Choroid plexus epithelial cell (primary cell): Measurements from ENCODE around the gene RSRC1.

Experiments used
- DNase-seq: peaks from one replicate; pipeline ENCODE4 v3.0.0-alpha.2; 2010; ENCODE audit warnings: low read depth
- H3K4me3 ChIP-seq: 2 replicates; pipeline ENCODE4 v1.5.1; 2011; ENCODE audit warnings: low read depth, mild to moderate bottlenecking, control low read depth, low read length, moderate library complexity
- CTCF ChIP-seq: conservative IDR thresholded peaks from 2 replicates; pipeline ENCODE4 v1.5.1; 2011; ENCODE audit warnings: low read depth, mild to moderate bottlenecking, control low read depth, inconsistent platforms, low read length, moderate library complexity

Gene RSRC1

DNA sequence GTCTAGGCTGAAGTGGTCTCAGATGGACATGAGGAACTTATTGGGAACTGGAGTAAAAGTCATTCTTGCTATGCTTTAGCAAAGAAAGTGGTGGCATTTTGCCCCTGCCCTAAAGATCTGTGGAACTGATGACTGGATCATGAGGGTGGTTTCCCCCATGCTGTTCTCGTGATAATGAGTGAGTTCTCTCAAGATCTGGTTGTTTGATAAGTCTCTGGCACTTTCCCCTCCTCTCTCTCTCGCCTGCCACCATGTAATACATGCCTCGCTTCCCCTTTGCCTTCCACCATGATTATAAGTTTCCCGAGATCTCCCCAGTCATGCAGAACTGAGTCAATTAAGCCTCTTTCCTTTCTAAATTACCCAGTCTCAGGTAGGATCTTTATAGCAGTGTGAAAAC lies 449.6 kb downstream of the RSRC1 start:
- no peak for DNase-seq
- no peak overlapping the region for H3K4me3 ChIP-seq
- no peak for TF ChIP-seq CTCF

- DNase-seq = no peak
- no peak for TF ChIP-seq CTCF
- no peak overlapping the region for H3K4me3 ChIP-seq
Measured at GRCh38 chr3:158560979-158561378, 451.1 kb downstream of the RSRC1 start.

GRCh38 chr3:158562674-158563073 lies 452.8 kb downstream of the RSRC1 start:
- no peak for TF ChIP-seq CTCF
- no peak for DNase-seq
- no peak overlapping the region for H3K4me3 ChIP-seq

DNA sequence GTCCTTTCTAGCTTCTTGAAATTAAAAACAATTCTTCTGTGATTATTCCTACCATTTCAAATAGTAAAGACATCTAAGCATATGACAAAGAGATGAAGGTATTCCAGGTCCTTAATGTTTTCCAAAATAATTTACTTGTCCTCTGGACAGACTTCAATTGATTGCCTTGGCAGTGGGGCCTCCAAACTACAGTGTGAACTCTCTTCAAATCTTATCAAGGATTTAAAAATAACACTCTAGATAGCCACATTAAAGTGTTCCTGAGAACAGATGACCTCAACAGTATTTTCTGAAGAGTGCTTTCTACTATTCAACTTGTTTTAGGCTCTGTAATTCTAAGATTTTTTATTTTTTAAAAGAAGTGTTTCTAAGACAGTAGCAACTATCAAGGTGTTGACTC lies 453.2 kb downstream of the RSRC1 start:
- TF ChIP-seq CTCF = no peak
- no peak for DNase-seq

GRCh38 chr3:158565076-158565475 lies 455.2 kb downstream of the RSRC1 start:
- TF ChIP-seq CTCF = no peak
- DNase-seq = no peak
- H3K4me3 ChIP-seq = no peak overlapping the region

More for the DNA sequence above, 453.2 kb downstream of the RSRC1 start:
- no peak overlapping the region for H3K4me3 ChIP-seq

GRCh38 chr3:158568784-158569183 lies 458.9 kb downstream of the RSRC1 start:
- H3K4me3 ChIP-seq = no peak overlapping the region
- no peak for TF ChIP-seq CTCF
- peak; percentile 23 for DNase-seq

- no peak overlapping the region for H3K4me3 ChIP-seq
- TF ChIP-seq CTCF = no peak
Measured at GRCh38 chr3:158569794-158570193, 459.9 kb downstream of the RSRC1 start.

More at GRCh38 chr3:158569794-158570193, 459.9 kb downstream of the RSRC1 start:
- no peak for DNase-seq
